Retina (tissue), 1 donor: ENCODE measurements around the gene GALNT18.

Experiments used
- DNase-seq: peaks from one replicate; pipeline ENCODE4 v3.0.0-alpha.2; 2016

The GALNT18 gene

DNA sequence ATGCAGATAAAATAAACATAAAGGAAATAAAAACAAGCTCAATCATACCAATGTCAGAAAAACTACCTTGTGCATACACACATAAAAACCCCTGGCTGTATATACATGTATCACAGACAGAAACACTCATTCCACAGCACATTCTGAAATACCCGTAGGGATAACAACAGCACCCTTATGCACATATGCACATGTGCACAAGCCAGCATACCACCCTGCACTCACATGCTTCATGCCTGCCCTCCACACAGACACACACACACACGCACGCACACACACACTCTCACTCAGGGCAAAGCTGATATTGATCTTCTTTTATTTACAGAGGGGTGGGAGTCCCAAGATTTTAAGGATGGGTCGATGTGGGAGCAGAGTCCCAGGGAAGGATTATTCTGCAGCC, 360.9 kb downstream of the GALNT18 start:
- DNase-seq, result no peak

DNA sequence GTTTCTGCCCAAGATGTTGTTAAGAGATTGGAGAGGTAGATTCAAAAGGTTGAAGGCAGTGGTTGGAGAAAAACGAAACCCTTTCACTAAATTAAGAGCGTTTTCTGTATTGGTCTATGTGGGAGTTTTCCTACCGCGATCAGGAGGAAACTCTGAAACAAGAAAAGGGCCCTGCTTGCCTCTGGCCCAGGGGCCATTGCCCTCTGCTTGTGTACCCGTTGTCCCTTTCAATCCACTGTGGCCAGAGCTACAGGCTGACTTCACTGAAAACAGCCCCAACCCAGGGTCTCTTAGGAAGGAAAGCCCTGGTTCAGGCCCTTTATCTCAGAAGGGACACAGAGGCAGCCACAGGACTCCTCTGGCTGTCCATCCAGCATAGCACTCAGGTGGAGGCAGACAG, 367.8 kb downstream of the GALNT18 start:
- no peak for DNase-seq

DNA sequence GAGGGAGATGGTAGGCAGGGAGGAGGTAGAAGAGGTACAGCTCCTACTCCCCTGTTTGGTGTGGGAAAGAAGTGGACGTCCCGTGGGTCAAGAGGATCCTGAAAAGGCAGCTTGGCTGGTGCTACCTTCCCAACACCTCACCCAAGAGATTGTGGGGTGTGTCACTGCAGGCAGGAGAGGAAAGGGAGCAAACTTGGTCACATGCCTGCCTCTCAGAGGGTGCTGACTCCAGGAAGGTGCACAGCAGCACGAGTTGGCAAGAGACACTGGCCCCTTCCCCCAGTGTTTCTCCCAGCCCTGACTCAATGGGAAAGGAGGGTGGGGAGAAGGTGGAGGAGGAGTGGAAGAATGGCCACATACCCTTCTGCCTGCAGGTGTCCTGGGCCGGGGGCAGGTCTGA, 368.3 kb downstream of the GALNT18 start:
- no peak for DNase-seq

DNA sequence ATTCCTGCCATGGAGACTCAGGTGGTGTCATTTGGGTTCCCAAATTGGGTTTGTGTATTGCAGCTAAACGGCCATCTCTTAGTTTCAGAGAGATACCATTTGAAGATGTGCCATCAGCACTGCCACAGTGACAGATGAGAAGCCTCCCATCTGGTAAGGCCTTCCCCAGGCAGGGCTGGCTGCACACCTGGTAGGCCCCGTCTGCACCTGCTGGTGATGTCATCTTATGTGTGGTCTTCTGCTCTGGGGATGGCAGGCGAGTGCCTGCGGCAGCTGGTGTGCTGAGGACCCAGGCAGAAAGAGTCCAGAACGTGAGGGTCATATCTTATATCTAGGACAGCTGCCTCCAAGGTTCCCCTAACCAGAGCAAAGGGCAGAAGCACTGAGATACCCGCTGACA, 369.4 kb downstream of the GALNT18 start:
- no peak for DNase-seq

DNA sequence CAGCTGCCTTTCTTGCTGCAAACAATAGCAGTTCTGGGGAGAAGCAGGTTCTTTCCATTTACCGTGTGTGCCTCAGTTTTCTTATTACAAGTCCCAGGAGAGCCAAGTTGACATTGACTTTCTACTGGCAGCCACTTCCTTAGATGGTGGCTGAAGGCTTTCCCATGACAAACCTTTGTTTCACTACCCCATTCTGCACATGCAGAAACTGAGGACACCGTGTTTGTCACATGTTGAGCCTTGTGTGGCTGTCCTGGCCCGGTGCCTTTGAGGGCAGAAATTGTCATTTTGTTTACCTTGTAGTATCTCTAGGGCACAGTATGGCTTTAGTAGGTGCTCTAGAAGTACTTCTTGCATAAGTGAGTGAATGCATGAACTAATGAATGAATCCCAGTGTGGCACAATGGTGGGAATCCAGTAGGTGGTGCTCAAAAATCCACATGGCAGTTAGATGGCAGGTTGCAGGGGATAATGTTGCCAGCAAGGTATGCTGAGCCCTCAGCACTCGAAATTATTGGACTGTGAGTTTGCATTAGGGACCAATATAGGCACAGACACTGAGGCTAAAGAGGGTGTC, 370.3 kb downstream of the GALNT18 start:
- DNase-seq, result no peak

DNA sequence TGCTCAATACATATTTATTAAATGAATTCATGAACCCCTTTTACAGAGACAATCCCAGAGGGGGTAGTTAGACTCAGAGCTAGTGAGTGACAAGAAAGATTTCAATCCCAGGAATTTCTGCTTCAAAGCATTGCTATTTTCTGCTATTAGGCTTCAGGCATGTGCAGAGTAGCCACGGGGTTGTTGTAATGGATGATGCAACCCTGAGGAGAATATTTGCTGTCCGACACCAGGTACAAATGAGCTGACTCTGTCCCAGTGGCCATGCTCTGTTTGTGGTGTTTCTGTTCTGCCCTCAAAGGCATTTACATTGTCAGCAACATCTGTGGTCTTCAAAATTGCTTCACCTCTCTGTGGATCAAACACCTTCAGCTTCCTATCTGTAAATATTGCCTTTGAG, 371.3 kb downstream of the GALNT18 start:
- no peak for DNase-seq

DNA sequence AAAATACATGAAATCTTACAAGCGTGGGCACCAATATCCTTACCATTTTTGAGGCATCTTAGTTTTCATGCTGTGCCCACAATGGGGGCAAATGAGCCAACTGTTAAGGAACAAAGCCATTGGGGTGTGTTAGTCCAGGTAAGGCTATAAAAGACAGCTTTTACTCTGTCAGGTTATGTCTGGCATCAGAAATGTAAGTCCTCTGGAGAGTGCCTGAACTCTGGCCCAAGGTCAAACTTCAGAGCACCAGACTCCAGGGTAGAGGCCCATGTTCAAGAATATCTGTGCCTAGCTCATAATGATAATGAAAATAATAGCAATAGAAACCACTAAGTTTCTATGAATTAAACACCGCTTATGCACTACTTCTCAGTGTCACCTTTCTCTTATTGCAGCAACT, 374.2 kb downstream of the GALNT18 start:
- no peak for DNase-seq

DNA sequence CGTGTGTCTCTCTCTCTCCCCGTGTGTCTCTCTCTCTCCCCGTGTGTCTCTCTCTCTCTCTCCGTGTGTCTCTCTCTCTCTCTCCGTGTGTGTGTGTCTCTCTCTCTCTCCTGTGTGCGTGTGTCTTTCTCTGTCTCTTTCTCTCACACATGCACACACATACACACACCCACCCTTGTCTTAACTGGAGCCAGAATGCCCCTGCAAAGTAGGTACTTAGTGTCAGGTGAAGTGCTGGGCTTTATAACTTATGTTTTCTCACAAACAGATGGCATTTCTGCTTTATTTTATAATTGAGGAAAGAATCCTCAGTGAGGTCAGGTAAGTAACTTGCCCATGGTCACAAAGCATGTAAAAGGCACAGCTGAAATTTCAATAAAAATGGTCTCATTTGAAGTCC, 374.7 kb downstream of the GALNT18 start:
- no peak for DNase-seq

DNA sequence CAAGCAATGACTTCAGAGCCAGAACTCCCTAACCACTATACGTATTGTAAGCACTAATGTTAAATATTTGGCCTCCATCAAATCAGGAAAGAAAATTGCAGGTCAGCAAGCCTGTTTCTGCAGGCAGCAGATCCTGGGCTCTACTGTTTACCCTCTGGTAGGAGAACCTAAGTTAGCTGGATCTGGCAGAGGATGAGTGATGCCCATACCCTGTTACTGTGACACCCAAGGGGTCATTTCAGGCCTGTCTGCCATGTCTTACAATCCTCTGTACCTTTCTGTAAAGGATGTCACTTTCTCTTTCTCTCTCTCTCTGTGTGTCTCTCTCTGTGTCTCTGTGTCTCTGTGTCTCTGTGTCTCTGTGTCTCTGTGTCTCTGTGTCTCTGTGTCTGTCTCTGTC, 375.6 kb downstream of the GALNT18 start:
- DNase-seq, result no peak

DNA sequence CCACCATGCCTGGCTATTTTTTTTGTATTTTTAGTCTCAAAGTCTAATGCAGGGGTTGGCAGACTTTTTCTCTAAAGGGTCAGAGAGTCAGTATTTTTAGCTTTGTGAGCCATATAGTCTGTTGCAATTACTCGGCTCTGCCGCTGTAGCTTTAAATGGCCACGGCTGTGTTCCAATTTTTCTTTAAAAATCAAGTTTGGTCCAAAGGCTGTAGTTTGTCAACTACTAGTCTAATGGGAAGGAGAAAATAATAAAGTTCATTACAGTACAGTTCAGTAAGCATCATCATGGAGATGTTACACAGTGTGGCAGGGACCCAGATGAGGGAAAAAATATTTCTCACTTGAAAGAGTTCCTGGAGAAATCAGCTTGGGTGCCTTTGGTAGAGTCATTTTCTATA, 376.4 kb downstream of the GALNT18 start:
- DNase-seq, result no peak

DNA sequence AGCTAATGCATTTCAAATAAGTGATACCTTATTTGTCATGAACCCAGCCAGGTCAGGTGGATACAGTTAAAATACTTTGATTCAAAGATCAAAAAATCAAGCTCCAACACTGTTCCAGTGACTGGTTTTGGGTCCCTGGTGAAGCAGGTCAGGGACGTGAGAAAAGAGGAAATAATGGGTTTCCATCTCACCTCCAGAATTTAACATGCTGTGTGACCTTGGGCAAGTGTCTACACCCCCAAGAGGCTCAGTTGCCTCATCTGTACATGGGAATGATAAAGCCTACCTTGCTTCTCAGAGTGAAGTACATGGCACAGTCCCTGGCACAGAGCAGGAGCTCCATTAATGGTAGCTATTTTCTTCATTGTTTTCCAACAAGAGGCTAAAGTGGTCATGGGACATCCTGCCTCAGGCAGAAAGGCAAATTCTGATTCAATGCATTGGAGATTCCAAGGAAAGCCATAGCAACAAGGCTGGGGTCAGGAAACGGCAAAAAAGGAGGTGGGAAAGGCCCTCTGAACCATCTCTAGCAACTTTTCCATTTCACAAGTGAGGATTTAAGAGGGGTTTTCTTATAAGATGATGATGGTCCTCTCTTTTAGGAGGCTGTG, 377.2 kb downstream of the GALNT18 start:
- no peak for DNase-seq

DNA sequence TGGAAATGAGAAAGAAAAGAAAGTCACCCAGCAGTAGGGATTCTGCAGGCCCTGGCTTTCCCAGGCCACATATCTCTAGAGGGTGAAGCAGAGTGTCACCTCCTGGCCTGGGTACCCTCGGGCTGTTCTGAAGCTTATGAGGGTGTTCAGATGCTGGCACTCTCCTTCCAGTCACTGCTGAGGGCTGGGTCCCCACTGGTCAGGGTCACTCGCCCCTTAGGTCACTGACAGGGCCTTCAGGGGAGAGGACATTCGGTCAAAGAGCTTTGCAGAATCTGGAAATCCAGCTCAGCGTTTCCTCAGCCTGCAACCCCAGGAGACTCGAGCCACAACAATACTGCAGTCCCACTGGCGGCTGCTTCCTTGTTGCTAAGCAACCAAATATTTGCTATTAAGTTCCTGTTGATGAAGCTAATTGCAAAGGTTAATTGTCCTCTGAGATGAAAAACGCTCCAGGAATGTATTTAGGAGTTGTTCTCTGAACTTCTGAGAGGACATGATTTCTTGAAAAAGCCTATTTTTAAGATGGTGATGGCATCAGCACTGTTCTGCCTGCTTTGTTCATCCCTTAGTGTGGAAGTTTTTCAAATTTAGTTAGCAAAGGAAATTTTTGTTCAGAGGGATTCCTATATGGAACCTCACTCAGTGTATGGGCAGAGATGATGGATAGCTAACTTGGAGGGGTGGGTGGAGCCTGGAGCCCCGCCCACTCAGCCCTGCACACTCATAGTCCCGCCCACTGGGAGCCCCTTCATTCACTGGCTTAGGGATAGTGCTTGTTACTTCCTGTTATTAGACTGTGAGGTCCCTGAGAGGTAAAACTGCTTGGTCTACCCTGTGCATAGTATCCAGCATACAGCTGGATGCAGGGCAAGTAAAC, 378.0 kb downstream of the GALNT18 start:
- DNase-seq, result peak; percentile 77

DNA sequence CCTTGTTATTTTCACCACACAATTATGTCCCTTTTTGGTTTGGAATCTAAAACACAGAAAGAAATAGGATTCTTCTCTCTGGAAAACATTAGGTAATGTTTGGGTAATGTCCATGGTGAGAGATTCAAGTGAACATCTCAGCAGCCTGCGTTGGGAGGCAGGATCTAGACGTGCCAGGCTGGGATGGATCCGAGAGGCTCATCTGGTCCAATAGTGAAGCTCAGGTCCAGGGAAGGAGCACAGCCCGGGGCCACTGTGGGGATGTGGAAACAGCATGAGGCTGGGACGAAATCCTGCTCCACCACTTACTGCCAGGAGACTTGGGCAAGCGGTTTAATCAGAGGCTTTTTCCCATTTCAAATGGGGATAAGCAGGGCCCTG, 378.6 kb downstream of the GALNT18 start:
- DNase-seq, result no peak

DNA sequence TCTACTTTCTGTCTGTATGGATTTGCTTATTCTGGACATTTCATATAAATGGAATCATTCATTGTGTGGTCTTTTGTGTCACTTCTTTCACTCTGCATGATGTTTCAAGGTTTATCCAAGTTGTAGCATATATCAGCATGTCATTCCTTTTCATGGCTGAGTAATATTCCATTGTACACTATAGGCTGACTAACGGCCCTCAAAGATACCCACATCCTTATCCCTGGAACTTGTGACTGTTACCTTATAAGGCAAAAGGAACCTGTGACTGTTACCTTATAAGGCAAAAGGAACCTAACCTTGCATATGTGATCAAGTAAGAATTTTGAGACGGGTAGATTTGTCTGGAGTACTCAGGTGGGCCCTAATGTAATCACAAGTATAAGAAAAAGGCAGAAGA, 380.5 kb downstream of the GALNT18 start:
- no peak for DNase-seq

DNA sequence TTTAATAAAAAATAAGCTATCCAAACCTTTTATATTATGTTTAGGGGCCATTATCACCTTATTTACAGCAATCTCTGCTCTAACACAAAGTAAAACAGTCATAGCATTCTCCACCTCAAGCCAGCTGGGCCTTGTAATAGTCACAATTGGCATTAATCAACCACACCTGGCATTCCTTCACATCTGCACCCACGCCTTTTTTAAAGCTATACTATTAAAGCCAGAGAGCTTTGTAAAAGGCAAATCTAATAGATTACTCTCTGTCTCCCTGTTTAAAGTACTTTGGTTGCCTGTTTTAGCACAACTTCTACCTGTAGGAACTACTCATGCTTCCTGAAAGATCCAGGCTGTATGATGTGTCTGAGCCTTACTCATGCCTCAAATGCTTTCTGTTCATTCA, 381.8 kb downstream of the GALNT18 start:
- DNase-seq, result no peak

DNA sequence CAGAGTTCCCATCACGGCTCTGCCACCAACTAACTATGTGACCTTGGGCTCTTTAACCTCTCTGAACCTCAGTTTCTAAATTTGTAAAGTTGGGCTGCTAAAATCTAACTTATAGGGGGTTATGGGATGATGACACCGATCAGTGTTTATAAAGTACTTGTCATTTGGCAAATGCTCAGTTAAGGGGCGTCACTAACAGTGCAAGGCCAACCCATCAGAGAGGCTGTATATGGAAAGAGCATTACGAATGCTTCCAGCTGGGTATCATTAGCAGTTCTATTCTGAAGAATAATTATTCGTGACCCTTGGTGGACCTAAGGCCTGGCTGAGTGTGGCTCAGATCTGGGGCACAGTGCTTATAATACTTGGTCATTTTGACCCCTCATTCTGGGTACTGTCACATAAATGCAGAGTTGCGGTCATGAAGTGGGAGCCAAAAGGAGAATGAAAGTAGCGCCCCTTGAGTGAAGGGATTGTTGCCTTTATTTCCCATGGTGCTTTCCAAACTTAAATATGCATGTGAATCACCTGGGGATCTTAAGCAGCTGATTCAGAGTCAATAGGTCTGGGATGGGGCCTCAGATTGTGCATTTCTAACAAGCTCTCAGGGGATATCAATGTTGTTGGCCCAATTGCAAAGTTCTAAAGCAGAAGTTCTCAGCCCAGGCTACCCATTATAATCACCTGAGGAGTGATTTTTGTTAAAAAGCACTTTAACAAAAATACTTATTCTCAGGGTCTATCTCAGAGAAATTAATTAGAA, 384.6 kb downstream of the GALNT18 start:
- DNase-seq, result no peak

DNA sequence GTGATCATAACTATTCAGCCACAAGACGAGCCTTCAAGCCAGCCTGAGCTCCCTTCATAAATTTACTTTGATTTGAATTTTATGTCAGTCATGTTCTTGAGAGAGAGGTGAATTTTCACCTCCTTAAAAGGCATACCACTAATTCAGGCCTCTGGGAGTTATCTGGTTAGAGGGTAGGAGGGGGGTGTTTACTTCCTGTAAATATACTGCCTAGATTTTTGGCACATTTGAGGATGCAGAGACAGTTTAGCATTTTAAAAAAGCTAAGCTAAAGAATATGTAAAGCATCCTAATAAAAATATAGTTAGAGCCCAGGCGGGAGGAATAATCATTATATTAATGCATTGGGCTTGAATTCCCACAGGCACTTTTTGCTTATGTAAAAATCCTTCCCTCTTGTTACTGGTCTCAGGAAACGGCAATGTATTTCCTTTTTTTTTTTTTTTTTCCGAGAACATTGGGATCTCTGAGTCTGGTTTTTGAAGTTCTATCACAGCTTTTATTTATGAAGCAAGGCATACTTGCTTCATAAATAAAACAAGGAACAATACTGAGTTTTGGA, 385.2 kb downstream of the GALNT18 start:
- no peak for DNase-seq

DNA sequence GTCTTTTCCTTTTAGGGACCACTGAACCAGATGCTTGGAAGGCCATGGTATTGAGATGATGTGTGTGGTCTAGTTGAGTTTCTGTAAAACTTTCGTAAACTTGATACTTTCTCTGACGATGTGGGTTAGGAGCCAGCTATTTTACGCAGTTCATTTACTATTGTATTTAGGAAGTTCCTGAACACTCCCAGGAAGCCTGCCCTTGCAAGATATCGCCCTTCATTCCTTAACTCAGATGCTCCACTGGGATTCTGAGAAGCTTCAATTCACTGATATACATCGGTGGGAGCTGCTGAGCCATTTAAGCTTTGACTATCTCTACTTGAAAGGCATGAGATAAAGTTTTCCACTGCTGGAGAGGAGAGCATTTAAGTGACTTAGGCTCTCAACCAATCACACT, 390.0 kb downstream of the GALNT18 start:
- DNase-seq, result no peak

DNA sequence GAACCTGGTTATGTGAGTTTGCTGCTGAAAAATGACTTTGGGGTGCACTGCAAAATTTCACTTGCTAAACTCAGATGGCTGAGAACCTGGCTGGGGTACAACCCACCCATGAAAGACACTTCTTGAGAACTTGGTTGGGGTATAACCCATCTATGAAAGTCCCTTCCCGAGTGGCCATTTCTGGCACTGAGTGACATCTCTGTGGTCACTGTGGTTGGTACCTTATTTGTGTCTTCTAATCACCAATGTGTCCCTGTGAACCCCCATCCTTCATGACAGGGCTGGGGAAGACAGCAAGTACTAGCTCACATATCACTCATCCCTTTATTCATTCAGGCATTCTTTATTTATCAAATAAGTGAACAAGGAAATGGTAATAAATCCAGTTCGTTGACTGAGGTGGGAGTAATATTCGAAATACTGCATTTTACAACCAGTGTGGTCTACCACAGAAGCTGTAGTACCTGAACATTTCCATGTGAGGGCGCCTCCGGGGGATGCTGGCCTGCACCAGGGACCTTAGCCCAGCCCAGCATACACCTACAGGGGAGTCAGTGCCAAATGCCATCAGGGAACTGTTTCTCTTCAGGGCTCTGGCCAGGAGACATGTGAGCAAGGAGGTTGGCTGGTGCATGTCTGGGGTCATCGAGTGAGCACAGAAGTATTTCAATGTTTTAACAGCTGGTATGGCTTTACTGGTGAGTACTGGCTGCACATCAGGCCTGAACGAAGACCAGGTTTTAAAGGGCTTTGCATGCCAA, 390.8 kb downstream of the GALNT18 start:
- DNase-seq, result no peak

DNA sequence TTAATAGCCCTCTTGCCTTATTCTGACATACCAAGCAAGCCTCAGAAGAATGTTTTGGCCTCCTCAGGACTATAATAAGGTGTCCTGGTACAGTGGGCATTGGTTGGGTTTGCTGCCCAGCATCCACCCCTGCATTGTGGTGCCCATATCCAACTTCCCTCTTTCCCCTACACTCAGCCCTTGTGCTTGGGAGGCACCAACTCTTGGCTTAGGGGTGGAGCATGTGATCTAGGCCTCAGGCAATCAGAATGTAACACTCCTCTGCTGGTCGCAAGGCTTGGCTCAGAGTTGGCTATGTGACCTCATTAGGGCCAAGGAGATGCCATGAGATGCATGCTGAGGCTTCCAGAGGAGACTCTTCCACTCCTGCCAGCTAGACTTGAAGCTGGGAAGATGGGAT, 391.7 kb downstream of the GALNT18 start:
- DNase-seq, result no peak

DNA sequence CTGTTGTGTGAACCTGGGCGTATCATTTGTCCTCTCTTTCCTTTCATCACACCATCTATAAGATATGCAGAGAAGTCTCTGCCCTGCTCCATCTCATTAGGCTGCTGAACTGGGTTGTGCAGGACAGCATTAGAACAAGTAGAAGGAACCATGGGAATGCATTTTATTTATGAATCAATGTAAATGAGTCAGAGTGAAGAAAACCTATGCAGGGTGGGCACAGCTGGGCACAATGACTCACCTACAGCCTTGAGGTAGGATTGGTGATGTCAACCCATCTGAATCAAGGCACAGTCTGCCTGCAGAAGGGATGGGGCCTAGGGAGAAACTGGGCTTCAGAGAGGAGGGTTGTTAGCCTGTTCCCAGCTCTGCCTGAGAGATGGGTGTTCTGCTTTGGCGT, 392.2 kb downstream of the GALNT18 start:
- no peak for DNase-seq

DNA sequence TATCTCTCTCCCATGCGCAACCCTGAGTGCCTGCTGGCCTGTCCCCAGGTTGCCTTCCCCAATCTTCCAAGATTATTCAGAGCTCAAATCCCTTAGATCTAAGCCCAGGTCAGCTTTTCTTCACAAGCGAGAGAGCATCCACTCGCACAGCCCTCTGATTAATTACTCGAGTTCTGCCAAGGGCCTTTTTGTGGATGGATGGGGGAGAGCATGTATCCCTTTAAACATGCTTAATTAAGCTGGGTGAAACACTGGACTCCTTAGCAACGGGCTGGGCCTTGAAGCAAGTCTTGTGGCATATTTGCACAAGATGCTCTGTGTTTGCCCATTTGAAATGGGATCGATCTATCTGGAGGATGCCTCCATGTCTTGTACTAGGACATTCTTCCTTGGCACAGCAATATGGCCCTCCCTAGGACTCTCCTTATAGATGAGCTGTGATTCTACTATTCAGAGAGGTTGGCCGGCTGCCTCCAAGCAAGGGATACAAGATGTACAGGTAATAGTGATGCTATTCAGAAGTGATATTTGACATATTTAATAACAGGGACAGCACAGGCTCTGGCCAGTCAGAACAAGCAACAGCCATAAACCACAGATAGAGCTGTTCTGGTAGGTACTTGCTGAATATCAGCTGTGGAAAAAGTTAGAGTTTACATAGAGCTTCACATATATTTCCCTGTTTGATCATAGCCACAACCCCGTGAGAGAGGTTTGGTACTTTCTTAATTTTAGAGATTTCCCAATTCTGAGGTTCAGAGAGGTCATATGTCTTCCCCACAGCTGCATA, 394.3 kb downstream of the GALNT18 start:
- no peak for DNase-seq
